HG02571 (cell line): ENCODE measurements around the gene CDIP1.

Source experiments
- ATAC-seq: cut with Tn5 transposase; IDR thresholded peaks from one replicate; pipeline ENCODE4 v1.9.1; 2021; ENCODE audit warnings: mild to moderate bottlenecking, moderate library complexity; ENCODE audit not compliant: unreplicated experiment

CDIP1 gene

DNA sequence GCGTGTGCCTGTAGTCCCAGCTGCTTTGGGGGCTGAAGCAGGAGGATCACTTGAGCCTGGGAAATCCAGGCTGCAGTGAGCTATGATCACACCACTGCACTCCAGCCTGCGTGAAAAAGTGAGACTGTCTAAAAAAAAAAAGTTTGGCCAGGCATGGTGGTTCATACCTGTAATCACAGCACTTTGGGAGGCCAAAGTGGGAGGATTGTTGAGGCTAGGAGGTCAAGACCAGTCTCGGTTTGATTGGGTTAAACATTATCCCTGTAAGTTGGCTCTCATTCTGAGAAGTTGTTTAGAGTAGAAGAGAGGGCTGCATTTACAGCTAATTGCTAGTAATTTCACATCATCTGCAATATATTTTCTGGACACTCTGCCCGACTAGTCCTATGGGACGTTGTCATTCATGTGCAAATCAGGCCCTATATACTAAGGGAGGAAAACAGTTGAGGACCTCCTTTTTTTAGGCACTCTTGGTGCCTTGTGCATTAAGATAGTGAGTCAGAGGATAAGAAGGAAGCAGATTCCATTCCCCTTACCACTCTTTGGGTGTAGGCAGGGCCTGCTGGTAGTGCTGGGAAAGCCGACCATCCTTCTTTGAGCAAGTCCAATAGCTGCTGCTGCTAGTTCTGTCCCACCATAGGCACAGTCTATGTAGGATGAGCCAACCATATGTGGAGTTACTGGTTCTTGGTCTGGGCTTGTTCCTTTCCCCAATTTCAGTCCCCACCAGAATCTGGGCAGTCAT, 43.7 kb downstream of the CDIP1 start:
- no peak for ATAC-seq

DNA sequence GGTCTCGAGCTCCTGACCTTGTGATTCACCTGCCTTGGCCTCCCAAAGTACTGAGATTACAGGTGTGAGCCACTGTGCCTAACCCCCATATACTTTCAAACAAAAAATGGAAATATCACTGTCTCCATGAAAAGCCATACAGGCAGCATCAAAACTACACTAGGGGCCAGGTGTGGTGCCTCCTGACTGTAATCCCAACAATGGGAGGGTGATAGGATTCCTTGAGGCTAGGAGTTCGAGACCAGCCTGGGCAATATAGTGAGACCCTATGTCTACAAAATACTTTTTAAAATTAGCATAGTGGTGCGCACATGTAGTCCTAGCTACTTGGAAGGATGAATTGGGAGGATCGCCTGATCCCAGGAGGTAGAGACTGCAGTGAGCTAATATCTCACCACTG, 46.7 kb downstream of the CDIP1 start:
- ATAC-seq: no peak

DNA sequence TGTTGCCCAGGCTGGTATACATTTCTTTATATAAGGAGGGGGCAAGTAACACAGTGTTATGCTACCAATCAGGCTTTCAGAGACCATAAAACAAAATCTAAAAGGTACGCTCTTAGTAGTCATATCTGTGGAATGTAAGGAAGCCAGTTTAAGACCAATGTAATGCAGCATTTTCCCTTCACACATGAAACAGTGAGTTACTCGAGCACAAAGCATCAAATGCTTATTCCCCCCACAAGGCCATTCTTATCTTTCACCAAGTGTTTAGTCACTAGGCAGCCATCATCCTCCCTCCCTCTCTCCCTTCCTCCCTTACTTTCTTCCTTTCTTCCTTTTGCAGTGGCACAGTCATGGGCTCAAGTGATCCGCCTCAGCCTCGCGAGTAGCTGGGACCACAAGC, 49.5 kb downstream of the CDIP1 start:
- no peak for ATAC-seq

DNA sequence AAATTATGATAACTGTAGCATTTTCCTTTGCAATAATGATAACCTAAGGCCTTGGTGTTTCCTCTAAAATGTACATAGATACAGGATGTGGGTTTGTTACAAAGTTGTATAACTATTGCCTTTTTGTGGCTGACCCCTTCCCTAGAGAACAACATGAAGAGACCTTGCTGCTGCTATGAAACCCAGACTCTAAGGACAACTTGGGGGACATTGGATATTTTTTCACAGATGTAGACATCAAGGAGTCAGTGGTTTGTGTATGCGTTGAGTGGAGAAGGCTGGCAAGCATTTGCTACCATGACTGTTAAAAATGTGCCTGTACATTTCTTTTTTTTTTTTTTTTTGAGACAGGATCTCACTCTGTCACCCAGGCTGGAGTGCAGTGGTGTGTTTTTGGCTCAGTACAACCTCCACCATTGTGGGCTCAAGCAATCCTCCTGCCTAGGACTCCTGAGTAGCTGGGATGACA, 50.0 kb downstream of the CDIP1 start:
- no peak for ATAC-seq

DNA sequence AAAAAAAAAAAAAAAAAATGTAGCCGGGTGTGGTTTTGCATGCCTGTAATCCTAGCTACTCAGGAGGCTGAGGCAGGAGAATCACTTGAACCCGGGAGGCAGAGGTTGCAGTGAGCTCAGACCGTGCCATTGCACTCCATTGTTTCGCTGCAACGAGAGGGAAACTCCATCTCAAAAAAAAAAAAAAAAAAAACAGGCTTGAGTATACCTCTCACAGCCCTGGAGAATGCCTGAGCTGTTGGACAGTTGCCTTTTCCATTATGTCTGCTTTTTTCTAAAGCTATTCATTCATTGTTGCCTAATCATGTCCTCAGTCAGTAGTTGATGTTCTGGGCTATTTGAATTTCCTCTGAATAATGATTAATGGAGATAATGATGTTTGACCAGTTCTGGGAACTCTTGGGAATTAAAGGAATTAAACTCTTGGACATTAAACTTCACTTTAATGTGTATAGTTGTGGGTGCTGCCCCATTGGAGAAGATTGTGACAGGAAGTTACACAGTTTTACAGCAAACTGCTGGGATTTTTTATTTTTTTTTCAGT, 50.5 kb downstream of the CDIP1 start:
- no peak for ATAC-seq

DNA sequence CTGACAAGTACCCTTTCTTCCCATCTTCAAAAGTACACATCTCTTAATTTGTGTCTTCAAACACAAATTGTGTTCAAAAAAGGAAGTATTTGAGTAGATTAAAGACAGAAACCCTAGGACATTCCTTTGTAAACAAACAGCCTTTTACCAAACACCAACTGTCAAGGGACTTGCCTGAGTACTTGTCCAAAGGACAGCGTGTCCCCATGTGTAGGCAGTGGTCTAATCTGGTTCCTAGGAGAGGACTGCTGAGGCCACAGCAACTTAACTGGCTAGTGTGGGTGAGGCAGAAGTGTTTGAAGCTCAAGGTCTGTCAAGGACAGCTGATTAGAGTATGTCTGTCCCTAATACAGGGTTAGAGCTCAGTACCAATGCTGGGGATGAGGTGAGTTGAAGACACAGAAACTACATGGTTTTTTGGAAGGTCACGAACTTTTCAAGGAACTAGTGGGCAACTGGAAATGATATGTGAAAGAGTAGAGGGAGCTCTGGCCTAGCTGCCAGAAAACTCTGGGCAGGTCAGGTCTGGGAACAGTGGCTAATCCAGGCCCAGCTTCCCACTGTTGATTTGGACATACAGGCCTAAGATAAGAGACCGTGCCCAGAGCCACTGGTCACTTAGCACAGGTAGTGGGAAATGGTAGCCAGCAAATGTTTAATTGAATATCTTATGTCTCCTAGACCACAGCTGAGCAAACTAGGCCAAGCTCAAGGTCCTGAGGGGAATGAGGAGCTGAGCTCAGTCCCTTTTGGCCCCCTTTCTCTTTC, 52.3 kb downstream of the CDIP1 start:
- no peak for ATAC-seq

DNA sequence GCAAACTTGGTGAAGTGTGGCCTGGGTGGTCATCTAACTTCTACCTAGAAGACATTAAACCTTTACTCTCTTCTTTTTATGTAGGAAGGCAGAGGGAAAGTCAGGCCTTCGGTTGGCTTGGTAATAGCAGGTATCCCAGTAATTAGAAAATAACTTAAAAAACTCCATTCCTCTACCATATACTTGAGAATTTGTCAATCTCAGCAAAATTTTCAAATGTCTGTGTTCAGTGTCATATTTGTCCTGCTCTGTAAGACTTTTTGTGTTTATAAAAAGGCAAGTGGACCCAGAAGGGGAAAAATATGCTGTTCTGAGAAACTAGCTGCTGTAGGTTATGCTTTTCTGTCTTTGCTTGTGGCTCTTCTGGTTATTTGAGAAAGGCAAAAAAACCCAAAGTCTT, 56.6 kb downstream of the CDIP1 start:
- no peak for ATAC-seq

DNA sequence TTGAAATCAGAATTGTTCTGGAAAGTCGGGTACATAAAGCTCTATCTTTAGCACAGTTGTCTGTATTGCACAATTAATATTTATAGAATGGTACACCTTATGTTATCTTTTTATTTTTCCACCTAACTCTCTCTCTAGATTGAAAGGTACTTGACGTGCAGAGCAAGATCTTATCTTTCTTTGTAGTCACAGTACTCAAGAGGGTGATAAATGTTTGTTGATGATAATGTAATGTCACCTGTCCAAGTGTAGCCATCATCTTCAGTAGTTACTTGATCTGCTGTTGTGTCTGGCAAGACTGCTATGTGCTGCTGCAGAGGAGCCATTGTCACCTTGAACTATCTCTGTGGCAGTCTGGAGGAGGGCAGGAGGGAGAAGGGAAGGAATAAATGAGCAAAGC, 57.0 kb downstream of the CDIP1 start:
- ATAC-seq: no peak

DNA sequence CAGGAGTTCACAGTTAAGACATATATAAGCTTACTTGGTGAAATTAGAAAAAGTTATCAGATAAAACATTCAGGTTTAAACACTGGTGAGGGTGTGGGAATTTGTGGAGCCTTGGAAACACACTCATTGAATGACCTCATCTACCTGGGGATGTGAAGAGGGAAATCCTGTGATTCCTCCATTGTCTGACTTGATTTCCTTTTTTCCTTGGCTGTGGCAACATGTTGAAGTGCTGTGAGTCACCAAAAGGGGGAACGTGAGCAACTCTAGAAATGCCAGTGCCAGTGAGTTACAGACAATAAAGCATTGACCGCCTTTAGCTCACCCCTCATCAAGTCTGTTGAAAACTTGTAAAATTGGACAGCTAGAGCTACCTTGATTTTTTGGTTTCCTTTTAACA, 60.6 kb downstream of the CDIP1 start:
- no peak for ATAC-seq

DNA sequence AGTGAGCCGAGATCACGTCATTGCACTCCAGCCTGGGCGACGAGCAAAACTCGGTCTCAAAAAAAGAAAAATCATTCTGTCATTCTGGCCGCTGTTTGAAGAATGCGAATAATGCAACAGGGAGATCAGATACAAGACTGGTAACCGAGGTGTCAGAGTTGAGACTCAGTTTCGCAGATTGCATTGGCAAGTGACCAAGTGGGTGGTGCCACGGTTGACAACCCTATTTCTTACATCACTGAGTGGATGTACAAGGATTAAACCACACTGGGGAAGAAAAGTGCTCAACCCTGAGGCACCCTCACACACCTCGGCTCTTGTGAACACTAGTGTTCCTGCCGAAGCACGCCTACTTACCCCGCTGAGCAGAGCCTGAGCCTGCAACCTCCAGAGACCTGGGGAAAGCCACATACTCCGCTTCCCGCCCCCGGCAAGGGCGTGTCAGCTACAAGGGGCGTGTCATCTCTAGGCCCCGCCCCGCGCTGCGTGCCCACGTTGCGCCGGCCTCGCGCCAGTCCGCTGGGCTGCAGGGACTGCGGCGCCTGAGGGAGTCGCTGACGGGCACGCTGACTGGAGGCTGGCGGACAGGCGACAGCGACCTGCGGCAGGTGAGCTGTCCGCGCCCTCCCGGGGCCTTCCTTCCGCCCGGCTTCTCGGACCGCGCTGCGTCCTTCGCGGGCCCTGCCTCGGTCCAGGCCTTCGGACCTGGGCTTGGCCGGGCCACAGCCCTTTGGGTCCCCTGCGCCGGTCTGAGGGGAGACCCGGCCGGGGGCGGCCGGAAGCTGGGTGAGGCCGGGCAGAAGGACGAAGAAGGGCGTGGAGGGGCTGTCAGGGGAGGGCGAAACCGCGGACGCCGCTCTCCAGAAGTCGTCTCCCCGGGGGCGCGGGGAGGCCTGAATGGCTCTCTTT, 62.4 kb downstream of the CDIP1 start, which contains the start of gene HMOX2:
TSS of gene HMOX2 (plus strand) at position 519 of the 909 bp plus-strand sequence. CDS start 29,127 bp downstream, outside the sequence.
- peak; percentile 73 for ATAC-seq

DNA sequence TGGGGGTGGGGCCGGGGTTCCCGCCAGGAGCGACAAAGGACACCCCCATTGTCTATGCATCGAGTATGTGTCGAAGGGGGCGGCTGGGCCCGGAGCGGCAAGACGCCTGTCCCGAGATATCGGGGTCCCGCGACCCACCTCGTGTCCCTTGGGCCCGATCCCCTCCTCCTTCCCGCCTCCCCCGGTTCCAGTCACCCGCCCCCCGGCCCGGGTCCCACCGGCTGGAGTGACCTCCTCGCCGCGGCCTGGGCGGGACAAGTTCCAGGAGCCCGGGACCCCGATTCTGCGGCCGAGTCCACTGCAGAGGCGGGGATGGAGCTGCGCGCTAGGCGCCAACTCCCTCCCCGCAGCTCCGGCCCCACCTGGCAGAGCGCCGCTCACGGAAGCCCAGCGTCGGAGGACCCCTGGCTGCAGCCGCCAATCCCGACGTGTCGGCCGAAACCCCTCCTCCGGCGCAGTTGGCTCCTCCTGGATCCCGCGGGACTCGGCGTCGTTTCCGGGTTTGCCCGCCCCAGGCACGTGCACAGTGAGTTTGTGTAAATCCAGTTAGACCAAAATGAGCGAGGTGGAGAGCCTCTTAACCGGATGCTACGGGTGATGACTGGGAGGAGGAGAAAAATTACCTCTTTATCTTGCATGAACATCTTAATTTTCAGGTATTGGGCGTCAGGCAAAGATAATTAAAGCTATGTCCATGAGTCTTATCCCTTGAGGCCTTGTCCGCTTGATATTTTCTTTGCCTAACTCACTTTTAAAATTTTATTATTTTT, 64.2 kb downstream of the CDIP1 start, which contains the start of gene NMRAL1:
TSS of gene NMRAL1 (minus strand) at position 434 of the 770 bp plus-strand sequence. CDS start 493 bp downstream, outside the sequence.
- ATAC-seq: no peak

DNA sequence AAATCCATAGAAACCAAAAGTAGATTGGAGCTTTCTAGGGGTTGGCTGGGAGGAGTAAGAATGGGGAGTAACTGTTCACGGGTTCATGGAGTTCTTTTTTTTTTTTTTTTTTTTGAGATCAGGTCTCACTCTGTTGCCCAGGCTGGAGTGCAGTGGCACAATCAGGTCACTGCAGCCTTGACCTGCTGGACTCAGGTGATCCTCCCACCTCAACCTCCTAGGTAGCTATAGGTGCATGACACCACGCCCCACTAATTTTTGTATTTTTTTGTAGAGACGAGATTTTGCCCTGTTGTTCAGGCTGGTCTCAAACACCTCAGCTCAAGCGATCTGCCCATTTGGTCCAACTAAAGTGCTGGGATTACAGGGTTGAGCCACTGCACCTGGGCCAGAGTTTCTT, 65.7 kb downstream of the CDIP1 start:
- ATAC-seq: no peak

DNA sequence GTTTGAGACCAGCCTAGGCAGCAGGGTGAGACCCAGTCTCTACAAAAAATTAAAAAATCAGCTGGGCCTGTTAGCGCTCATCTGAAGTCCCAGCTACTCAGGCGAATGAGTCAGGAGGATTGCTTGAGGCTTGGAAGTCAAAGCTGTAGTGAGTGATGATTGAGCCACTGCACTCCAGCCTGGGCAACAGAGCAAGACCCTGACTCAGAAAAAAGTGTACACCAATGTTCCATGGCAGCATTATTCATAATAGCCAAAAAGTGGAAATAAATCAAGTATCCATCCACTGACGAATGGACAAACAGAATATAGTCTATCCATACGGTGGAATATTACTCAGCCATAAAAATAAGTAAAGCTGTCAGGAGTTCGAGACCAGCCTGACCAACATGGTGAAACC, 66.7 kb downstream of the CDIP1 start:
- ATAC-seq: no peak

DNA sequence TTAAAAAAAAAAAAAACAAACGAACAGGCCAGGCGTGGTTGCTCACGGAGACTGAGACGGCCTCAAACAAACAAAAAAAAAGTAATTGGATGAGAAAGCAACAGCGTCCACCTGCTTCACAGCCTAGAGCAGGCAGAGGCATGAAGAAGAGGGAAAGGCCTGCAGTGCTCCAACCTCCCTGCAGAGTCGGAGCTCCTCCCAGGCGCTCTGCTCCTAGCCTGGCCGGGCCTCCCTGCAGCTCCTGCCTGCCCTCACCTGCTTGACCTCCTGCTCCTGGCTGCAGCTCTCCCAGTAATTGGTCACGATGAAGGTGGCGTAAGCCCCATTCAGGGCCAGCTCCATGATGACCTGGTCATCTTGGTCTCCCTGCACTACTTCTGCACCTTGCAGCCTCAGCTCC, 69.6 kb downstream of the CDIP1 start:
- no peak for ATAC-seq

DNA sequence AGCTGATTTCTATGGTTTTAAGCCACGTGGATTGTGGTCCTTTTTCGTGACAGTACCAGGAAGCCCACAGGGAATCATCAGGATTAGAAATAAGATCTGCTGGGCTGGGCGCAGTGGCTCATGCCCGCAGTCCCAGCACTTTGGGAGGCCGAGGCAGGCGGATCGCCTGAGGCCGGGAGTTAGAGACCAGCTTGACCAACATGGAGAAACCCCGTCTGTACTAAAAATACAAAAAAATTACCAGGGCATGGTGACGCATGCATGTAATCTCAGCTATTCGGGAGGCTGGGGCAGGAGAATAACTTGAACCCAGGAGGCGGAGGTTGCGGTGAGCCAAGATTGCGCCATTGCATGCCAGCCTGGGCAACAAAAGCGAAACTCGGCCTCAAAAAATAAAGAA, 70.7 kb downstream of the CDIP1 start:
- ATAC-seq: no peak

DNA sequence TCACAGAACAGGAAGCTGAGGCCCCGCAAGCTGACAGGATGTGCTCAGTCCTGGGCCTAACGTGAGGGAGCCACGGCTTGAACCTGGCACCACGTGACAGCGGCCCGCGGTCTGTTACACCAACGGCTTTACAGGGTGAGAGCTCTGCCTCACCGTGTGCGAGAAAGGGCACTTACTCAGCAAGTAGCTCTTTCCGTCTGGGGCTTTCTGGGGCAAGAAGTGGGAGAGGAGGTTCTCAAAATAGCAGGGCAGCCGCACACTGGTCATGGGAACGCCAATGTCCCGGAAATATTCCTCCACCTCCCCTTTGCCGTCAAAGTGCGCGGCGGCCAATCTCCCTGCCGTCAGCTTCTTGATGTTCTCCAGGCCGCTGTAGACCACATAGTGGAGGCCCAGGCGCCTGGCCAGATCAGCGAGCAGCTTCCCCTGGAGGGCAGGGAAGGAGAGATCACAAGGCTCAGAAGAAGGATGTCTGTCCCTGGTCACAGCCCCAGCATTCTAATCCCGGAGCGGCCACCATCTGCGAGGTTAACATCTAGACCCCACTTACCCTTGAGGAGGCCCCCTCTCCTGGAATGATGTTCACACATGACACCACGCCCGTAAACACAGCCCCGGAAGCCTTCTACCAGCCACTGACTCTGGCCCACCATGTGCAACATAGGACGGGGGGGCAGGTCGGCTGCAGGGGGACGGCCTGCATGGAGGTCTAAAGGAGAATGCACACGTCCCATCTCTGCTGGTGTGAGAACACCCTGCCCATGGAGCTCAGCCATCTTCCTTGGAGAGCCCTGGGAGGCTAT, 72.4 kb downstream of the CDIP1 start:
- ATAC-seq: no peak

DNA sequence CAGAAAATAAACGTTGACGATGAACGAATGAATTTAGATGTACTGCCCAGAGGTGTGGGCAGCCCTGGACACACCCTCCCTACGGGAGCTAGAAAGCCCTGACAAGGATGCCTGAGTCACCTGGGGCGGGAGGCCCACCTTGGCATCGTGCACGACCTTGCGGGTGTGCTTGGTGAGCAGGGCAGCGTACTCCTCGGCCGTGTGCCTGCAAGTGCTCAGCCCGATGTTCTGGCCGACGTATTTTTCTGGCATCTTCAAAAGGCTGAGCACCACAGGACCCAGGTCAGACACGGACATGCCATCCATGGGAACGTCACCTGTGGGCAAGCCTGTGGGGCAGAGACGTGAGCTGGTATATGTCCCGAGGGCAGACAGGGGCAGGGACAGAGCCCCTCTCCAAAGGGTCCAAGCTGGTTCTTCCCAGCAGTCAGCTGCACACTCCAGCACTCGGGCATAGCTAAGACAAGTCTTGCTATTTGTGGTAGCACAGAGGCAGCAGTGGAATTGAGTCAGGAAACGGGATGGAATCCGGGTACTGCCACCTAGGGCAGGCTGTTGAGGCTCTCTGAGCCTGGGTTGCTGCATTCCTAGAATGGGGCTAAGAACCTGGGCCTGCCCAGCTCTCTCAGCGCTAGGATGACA, 74.9 kb downstream of the CDIP1 start:
- no peak for ATAC-seq

DNA sequence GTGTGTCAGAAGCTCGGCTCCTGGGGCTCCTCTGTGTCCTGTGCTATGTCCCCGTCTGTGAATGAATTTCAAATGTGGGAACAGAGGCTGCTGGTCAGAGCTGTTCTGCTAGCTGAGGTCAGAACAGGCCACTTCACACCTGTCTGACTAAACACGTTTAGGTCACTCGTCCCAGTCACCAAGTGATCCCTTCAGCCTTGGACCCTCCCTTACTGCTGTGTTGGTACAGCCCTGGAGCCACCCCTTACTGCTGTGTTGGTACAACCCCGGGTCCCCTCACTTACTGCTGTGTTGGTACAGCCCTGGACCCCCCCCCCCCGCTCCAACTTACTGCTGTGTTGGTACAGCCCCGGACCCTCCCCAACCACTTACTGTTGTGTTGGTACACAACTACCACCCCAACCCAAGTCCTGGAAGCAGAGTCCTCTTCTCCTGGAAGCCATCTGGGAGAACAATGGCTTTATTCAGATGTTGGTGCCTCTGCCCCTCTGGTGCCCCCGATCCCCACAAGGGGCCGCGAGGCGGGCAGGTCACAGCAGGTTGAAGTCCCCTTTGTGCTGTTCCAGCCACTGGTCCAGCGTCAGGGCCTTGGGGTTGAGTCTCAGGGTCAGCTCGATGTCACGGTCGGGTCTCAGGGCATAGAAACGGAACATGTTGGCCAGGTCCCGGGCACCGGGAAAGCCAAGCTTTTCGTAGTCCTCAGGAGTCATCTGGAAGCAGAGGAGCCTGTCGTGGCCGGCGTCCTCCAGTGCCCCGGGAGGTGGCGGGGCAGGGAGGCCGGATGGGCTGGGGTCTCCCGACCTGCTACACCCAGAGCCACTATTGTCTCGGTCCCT, 77.1 kb downstream of the CDIP1 start:
- ATAC-seq: no peak
